ENCODE data around the gene SRP54. TPM values are rescaled to one million over a fixed set of nuclear protein-coding genes. Genes with fewer than 3 reads are reported as not detected.

Gene SRP54
- total RNA-seq, 1 donor from 2014 or later = 29.6 TPM

Other genes with a start within 250 kb of the SRP54 start
- gene BAZ1A, start 107.6 kb upstream of the SRP54 start, total RNA-seq = 5.6 TPM
- gene FAM177A1, start 63.3 kb downstream of the SRP54 start, total RNA-seq = 66.5 TPM
- gene PPP2R3C, start 139.0 kb downstream of the SRP54 start, total RNA-seq = 26.8 TPM
- 22.0 TPM for gene PRORP, start 139.6 kb downstream of the SRP54 start, total RNA-seq